Activated T-cell treated with anti-CD3 and anti-CD28 coated beads, Interleukin-2, amount 50 U/mL, for 4 hours (primary cell): ENCODE measurements around the gene PIGH. TPM values are rescaled to one million over a fixed set of nuclear protein-coding genes. Genes with fewer than 3 reads are reported as not detected.

ENCODE experiments used
- ATAC-seq, 2 donors: fragments of 200-7000 bp; cut with Tn5 transposase; one replicate each; pipeline ENCODE4 v1.10.0; 2021
- DNase-seq: peaks from one replicate; pipeline ENCODE4 v3.0.0-alpha.2; 2020
- H3K27me3 Mint-ChIP-seq: one replicate; pipeline ENCODE4 v1.8.0; 2021; ENCODE audit warnings: low read depth, mixed read lengths
- H3K36me3 Mint-ChIP-seq: one replicate; pipeline ENCODE4 v1.8.0; 2022; ENCODE audit warnings: mixed read lengths; ENCODE audit not compliant: insufficient read depth
- H3K4me1 Mint-ChIP-seq: one replicate; pipeline ENCODE4 v1.8.0; 2021; ENCODE audit warnings: low read depth, mixed read lengths
- H3K4me3 Mint-ChIP-seq: one replicate; pipeline ENCODE4 v1.8.0; 2021; ENCODE audit warnings: mild to moderate bottlenecking, moderate library complexity, mixed read lengths
- H3K9me3 Mint-ChIP-seq: one replicate; pipeline ENCODE4 v1.8.0; 2021; ENCODE audit warnings: mixed read lengths
- total RNA-seq, 3 donors: library from RNA; stranded (reverse); gene quantifications; one replicate each; pipeline ENCODE4 v1.2.1, GENCODE V29; 2021

The PIGH gene
- total RNA-seq, 3 donors from 2014 or later = 37.2 to 41.4 (median 39.6) TPM

GRCh38 chr14:67574156-67574555 lies 25.9 kb downstream of the PIGH start:
- DNase-seq (no peak), ATAC-seq (no peak)
- H3K4me1 Mint-ChIP-seq = no peaks in the 10 kb centered on the region
- no peaks in the 10 kb centered on the region for H3K36me3 Mint-ChIP-seq
- H3K4me3 Mint-ChIP-seq = no peak overlapping the region
- peaks cover 5% of the 10 kb centered on the region for H3K27me3 Mint-ChIP-seq
- no peaks in the 10 kb centered on the region for H3K9me3 Mint-ChIP-seq

GRCh38 chr14:67573228-67574010 lies 26.6 kb downstream of the PIGH start:
- ATAC-seq = no peak
- no peak for DNase-seq
- Mint-ChIP-seq H3K4me1 (no peaks in the 10 kb centered on the region), H3K4me3 (no peak overlapping the region), H3K27me3 (peaks cover 5% of the 10 kb centered on the region), H3K36me3 (no peaks in the 10 kb centered on the region), H3K9me3 (no peaks in the 10 kb centered on the region)

- Mint-ChIP-seq H3K4me3 (no peak overlapping the region), H3K4me1 (no peaks in the 10 kb centered on the region), H3K9me3 (no peaks in the 10 kb centered on the region), H3K27me3 (peaks cover 5% of the 10 kb centered on the region), H3K36me3 (no peaks in the 10 kb centered on the region)
- ATAC-seq (no peak), DNase-seq (no peak)
Observed at GRCh38 chr14:67572608-67573007, 27.5 kb downstream of the PIGH start.

GRCh38 chr14:67571991-67572323 lies 28.1 kb downstream of the PIGH start:
- ATAC-seq = no peak
- Mint-ChIP-seq H3K4me3 (no peak overlapping the region), H3K9me3 (no peaks in the 10 kb centered on the region), H3K36me3 (no peaks in the 10 kb centered on the region), H3K4me1 (no peaks in the 10 kb centered on the region), H3K27me3 (peaks cover 5% of the 10 kb centered on the region)
- no peak for DNase-seq

GRCh38 chr14:67571275-67571990 lies 28.6 kb downstream of the PIGH start:
- peak; percentile 86 to 90 for ATAC-seq

GRCh38 chr14:67570453-67570852 lies 29.6 kb downstream of the PIGH start:
- no peak for DNase-seq
- Mint-ChIP-seq H3K27me3 (peaks cover 5% of the 10 kb centered on the region), H3K4me3 (no peak overlapping the region), H3K4me1 (no peaks in the 10 kb centered on the region), H3K9me3 (no peaks in the 10 kb centered on the region), H3K36me3 (no peaks in the 10 kb centered on the region)
- ATAC-seq = no peak

More at GRCh38 chr14:67571275-67571990, 28.6 kb downstream of the PIGH start:
- Mint-ChIP-seq H3K9me3 (no peaks in the 10 kb centered on the region), H3K4me3 (no peak overlapping the region), H3K36me3 (no peaks in the 10 kb centered on the region), H3K27me3 (peaks cover 5% of the 10 kb centered on the region), H3K4me1 (no peaks in the 10 kb centered on the region)
- DNase-seq = peak; percentile 67

DNA sequence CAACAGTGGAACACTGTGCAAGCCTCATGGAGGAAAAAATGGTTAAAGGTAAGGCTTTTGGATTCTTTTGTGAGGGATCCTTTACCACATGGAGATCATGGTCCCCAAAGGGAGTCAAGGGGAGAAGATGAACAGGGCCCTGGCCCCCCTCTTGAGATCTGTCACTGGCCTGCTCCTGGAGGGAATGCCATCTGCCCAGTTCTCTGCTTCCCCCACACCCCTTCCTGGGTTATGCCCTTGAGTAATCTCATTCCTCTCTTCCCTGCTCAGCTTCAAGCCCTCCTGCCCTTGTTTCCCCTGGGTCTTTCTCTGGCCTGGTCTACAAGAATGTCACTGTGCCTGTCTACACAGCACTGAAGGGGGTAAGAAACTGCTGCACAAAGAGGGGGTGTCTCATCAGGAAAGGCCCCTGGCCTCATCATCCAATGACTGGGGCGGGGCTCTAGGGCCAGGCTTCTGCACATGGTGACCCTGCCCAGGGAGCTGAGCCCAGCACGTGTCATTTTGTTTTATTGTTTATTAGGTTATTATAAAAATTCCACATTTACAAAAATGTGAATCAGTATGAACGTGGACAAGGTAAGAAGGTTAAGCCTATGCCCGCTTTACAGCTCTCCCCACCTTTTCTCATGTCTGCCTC lies 30.3 kb downstream of the PIGH start:
- no peak for ATAC-seq
- no peak for DNase-seq
- Mint-ChIP-seq H3K4me1 (no peaks in the 10 kb centered on the region), H3K4me3 (no peak overlapping the region), H3K36me3 (no peaks in the 10 kb centered on the region), H3K9me3 (no peaks in the 10 kb centered on the region), H3K27me3 (peaks cover 5% of the 10 kb centered on the region)

DNA sequence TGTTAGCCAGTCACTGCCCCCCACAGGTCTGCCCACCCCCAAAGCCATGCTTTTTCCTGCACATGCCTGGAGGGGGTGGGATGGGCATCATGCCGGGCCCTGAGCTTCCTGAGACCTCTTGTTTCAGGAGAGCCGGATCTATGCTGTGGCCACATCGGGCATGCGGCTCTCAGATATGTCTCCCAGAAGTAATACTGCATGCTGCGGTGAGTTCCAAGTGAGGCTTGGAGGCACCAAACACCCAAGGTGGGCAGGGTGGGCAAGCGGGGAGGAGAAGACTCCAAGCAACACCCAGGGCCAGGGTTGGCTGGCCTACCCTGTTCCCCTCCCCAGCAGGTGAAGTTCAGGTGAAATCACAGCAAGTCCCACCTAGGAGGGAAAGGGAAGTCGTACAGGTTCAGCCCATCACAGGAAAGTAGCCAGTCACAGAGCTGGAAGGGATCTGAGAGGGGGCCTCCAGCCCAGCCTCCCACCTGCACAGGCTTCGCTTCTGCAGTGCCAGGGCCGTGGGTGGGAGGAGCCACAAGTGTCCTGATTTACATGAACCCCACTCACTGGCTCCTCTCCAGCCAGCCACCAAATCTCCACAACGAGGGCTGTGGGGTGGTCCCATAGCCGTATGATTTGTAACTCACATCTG lies 30.9 kb downstream of the PIGH start:
- DNase-seq = no peak
- H3K27me3 Mint-ChIP-seq = peaks cover 5% of the 10 kb centered on the region
- no peaks in the 10 kb centered on the region for H3K4me1 Mint-ChIP-seq
- H3K36me3 Mint-ChIP-seq = no peaks in the 10 kb centered on the region
- no peak overlapping the region for H3K4me3 Mint-ChIP-seq
- no peaks in the 10 kb centered on the region for H3K9me3 Mint-ChIP-seq
- no peak for ATAC-seq

- Mint-ChIP-seq H3K9me3 (no peaks in the 10 kb centered on the region), H3K36me3 (no peaks in the 10 kb centered on the region), H3K27me3 (peaks cover 5% of the 10 kb centered on the region), H3K4me1 (no peaks in the 10 kb centered on the region), H3K4me3 (no peak overlapping the region)
- DNase-seq (no peak), ATAC-seq (no peak)
Observed at GRCh38 chr14:67567654-67568053, 32.4 kb downstream of the PIGH start.

DNA sequence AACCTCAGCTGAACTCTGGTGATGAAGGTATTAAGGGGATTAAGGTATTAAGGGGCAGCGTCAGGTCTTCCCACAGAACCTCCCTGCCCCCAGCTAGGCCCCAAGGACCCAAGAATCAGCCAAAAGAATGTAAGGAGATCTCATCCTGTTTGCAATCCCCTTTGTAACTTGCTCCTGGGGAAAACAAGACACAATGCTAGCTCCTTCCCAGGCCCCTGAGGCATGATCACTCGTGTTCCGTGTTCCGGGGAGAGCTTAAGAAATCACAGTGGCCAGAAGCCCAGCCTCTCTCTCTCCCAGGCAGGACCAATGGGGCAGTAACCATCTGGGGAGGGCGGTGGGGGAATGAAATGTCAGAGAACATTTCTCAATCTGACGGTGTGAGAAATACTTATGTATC lies 33.2 kb downstream of the PIGH start:
- ATAC-seq = no peak
- H3K4me3 Mint-ChIP-seq = no peak overlapping the region

DNA sequence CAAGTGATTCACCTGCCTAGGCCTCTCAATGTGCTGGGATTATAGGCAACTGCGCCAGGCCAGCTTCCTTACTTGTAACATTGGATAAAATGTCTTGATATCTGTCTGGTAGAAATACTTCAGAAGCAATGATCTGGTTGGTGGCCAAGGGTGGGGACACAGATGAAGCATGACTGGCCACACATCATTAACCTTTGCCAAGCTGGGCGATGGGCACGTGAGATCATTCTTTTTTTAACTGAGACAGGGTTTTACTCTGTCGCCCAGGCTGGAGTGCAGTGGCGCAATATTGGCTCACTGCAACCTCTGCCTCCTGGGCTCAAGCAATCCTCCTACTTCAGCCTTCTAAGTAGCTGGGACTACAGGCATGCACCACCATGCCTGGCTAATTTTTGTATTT lies 35.8 kb downstream of the PIGH start:
- H3K4me3 Mint-ChIP-seq = no peak overlapping the region
- ATAC-seq = no peak
- no peaks in the 10 kb centered on the region for H3K36me3 Mint-ChIP-seq
- H3K4me1 Mint-ChIP-seq = no peaks in the 10 kb centered on the region
- H3K27me3 Mint-ChIP-seq = no peaks in the 10 kb centered on the region
- no peak for DNase-seq
- H3K9me3 Mint-ChIP-seq = no peaks in the 10 kb centered on the region

More for the DNA sequence above, 33.2 kb downstream of the PIGH start:
- no peak for DNase-seq
- Mint-ChIP-seq H3K36me3 (no peaks in the 10 kb centered on the region), H3K4me1 (no peaks in the 10 kb centered on the region), H3K27me3 (peaks cover 5% of the 10 kb centered on the region), H3K9me3 (no peaks in the 10 kb centered on the region)

DNA sequence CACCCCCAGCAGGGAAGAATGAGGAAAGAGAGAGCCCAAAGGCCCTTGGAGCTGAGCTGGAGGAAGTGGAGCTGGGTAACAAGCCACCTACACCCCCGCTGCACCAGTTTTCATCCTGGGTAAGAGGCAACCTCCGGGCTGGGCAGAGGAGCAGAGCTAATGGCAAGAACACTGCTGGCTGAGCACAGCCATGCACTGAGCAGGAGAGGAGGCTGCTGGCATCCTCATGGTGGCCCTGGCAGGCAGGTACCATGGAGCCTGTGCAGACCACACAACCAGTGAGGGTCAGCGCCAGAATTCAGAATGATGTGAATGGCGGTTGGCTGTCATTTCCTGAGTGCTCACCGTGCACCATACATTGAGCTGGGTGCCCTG lies 37.3 kb downstream of the PIGH start:
- no peak for DNase-seq
- no peaks in the 10 kb centered on the region for H3K36me3 Mint-ChIP-seq
- no peaks in the 10 kb centered on the region for H3K9me3 Mint-ChIP-seq
- ATAC-seq = no peak
- no peaks in the 10 kb centered on the region for H3K4me1 Mint-ChIP-seq
- H3K27me3 Mint-ChIP-seq = no peaks in the 10 kb centered on the region
- no peak overlapping the region for H3K4me3 Mint-ChIP-seq

DNA sequence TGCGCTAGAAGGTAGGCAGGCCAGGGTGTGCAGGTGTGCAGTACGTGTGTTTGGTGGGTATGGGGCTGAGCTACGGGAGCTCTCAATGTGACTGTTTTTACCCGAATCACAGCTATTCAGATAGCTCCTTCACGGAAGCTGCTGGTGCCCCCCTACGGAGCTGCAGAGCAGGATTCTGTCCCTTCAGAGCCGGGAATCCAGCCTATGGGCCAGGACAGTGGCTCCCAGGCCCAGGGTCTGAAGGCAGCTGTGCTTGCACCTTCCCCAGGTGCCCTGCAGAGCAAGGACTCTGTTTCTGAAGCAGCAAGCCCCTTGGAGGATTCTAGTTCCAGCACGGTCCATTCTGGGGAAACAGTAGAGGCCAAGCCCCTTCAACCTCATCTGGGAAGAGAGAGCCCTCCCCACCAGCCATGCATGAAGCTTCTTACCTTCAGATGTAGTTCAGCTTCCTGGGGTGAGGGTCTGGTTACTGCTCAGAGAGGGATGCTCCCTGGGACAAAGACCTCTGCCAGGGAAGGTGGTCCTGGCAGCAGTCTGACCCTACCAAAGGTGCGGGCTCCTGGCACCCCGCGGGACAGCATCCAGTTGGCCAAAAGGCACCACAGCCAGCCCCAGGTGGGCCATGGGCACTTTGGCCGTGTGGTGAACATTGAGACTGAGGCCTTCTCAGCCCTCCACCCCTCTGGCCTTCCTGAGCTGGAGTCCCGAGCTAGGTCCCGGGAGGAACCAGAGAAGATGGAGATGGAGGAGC lies 37.9 kb downstream of the PIGH start:
- no peaks in the 10 kb centered on the region for H3K27me3 Mint-ChIP-seq
- no peaks in the 10 kb centered on the region for H3K36me3 Mint-ChIP-seq
- ATAC-seq (no peak), DNase-seq (no peak)
- no peak overlapping the region for H3K4me3 Mint-ChIP-seq
- no peaks in the 10 kb centered on the region for H3K4me1 Mint-ChIP-seq
- no peaks in the 10 kb centered on the region for H3K9me3 Mint-ChIP-seq

DNA sequence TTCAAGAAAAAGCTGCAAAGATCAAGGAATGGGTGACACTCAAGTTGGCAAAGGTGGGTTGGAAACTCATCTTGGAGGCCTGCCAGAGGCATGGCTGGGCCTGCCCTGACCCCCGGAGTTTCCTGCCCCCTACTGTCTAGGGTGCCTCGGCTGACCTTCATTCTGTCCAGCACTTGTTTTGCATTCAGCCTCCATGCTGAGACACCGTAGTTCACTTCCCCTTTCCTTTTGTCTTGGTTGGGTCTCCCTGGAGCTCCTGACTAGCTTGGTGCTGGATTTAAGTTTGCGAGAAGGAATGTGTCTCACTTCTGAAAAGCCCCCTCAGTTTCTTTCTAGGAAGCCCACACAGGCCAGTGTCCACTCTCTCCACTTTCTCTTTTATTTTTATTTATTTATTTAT lies 40.4 kb downstream of the PIGH start:
- H3K4me1 Mint-ChIP-seq = no peaks in the 10 kb centered on the region
- H3K36me3 Mint-ChIP-seq = no peaks in the 10 kb centered on the region
- H3K27me3 Mint-ChIP-seq = no peaks in the 10 kb centered on the region
- no peak for DNase-seq
- no peak for ATAC-seq
- no peak overlapping the region for H3K4me3 Mint-ChIP-seq
- no peaks in the 10 kb centered on the region for H3K9me3 Mint-ChIP-seq
